Measurements from ENCODE around the gene RIPK4. TPM values are rescaled to one million over a fixed set of nuclear protein-coding genes. Genes with fewer than 3 reads are reported as not detected.

RIPK4 gene
- total and polyA plus RNA-seq, 3 experiments from 2014 or later: 0.18 TPM; not detected in 2

DNA sequence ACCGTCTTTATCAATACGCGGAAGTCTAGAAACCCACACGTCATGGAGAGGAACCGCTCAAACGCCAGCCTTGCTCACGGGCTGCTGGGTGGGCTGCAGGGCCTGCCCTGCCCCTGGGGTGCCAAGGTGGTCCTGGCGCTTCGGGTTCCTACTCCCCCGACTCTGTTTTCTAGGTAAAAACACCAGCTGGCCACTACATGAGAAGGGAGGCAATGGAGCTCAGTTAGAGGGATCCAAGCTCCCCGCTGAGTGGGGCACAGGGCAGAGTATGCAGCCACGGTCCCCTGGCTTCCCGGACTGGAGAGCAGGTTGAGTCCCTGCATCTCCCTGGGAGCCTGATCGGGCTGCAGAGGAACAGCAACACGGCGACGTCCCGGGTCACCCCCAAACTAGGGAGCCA is 41.2 kb upstream of the RIPK4 start:
- H3K4me3 ChIP-seq (ENCODE audit: low read length): no peak overlapping the region
- H3K4me1 ChIP-seq (ENCODE audit: insufficient read depth, low read length): no peaks in the 10 kb centered on the region
- Mint-ChIP-seq H3K4me1 (peaks cover 0 to 7% (median 2%) of the 10 kb centered on the region in 3 donors), H3K9me3 (peaks cover 0 to 3% (median 0%) of the 10 kb centered on the region in 5 donors), H3K27me3 (no peaks in the 10 kb centered on the region), H3K27ac (no peak overlapping the region), H3K4me3 (no peak overlapping the region), H3K36me3 (peaks cover 7 to 65% (median 16%) of the 10 kb centered on the region in 3 donors)
- H3K27me3 ChIP-seq (ENCODE audit: insufficient read depth, low read length, poor library complexity, severe bottlenecking): no peaks in the 10 kb centered on the region
- POLR2A ChIA-PET: no interaction called here
- peaks cover 6% of the 10 kb centered on the region for H3K36me3 ChIP-seq (ENCODE audit: insufficient read depth, low read length)
- no peak overlapping the region for H3K27ac ChIP-seq (ENCODE audit: low read depth, low read length)
- no peak for DNase-seq
- CTCF ChIA-PET: interaction anchor here (1.3 kb wide), 1 partner anchor 309 kb away, joined by 3 read pairs; no protein-coding TSS in a partner anchor
- no peaks in the 10 kb centered on the region for H3K9me3 ChIP-seq (ENCODE audit: low read length)

DNA sequence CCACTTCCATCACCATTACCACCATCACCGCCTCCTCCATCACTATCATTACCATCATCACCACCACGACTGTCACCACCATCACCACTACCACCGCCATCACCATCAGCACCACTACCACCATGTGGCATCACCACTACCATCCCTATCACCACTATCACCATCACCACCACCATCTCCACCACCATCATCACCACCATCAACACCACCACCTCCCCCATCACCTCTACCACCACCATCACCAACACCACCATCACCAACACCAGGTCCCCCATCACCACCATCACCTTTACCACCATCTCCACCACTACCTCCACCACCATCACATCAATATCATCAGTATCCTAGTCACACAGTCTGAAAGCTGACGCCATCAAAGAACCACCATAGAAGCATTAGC is 39.9 kb upstream of the RIPK4 start:
- Mint-ChIP-seq H3K4me1 (peaks cover 0 to 7% (median 2%) of the 10 kb centered on the region in 3 donors), H3K9me3 (peaks cover 0 to 3% (median 0%) of the 10 kb centered on the region in 5 donors), H3K36me3 (peaks cover 7 to 65% (median 23%) of the 10 kb centered on the region in 3 donors), H3K27ac (peak overlapping the region in 2 of 8 donors; percentile 13 to 45), H3K27me3 (no peaks in the 10 kb centered on the region), H3K4me3 (no peak overlapping the region)
- no peak for DNase-seq
- H3K9me3 ChIP-seq (ENCODE audit: low read length): no peaks in the 10 kb centered on the region
- H3K27me3 ChIP-seq (ENCODE audit: insufficient read depth, low read length, poor library complexity, severe bottlenecking): no peaks in the 10 kb centered on the region
- ChIA-PET CTCF (interaction anchor here (1.3 kb wide), 1 partner anchor 311 kb away, joined by 3 read pairs; no protein-coding TSS in a partner anchor), POLR2A (no interaction called here)
- no peaks in the 10 kb centered on the region for H3K4me1 ChIP-seq (ENCODE audit: insufficient read depth, low read length)
- no peak overlapping the region for H3K27ac ChIP-seq (ENCODE audit: low read depth, low read length)
- H3K4me3 ChIP-seq (ENCODE audit: low read length): no peak overlapping the region
- H3K36me3 ChIP-seq (ENCODE audit: insufficient read depth, low read length): peaks cover 6% of the 10 kb centered on the region

DNA sequence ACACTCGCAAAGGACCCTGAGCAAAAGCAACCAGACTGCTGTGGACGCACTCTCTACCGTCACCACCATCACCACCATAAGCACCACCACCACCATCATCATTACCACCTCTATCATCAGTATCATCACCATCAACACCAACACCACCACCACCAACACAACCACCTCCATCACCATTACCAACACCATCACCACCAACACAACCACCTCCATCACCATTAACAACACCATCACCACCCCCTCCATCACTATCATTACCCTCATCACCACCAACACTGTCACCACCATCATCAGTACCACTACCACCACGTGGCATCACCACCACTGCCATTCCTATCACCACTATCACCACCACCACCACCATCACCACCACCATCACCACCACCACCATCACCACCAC is 38.8 kb upstream of the RIPK4 start:
- DNase-seq: no peak
- ChIA-PET CTCF (no interaction called here), POLR2A (no interaction called here)
- Histone ChIP-seq H3K27ac (ENCODE audit: low read depth, low read length) (no peak overlapping the region), H3K27me3 (ENCODE audit: insufficient read depth, low read length, poor library complexity, severe bottlenecking) (no peaks in the 10 kb centered on the region), H3K4me3 (ENCODE audit: low read length) (no peak overlapping the region), H3K4me1 (ENCODE audit: insufficient read depth, low read length) (no peaks in the 10 kb centered on the region), H3K36me3 (ENCODE audit: insufficient read depth, low read length) (peaks cover 10% of the 10 kb centered on the region), H3K9me3 (ENCODE audit: low read length) (no peaks in the 10 kb centered on the region)
- Mint-ChIP-seq H3K27ac (peak overlapping the region in 1 of 8 donors; percentile 64), H3K4me1 (peaks cover 0 to 7% (median 2%) of the 10 kb centered on the region in 3 donors), H3K36me3 (peaks cover 7 to 71% (median 21%) of the 10 kb centered on the region in 3 donors), H3K4me3 (no peak overlapping the region), H3K27me3 (no peaks in the 10 kb centered on the region), H3K9me3 (peaks cover 0 to 3% (median 0%) of the 10 kb centered on the region in 5 donors)

DNA sequence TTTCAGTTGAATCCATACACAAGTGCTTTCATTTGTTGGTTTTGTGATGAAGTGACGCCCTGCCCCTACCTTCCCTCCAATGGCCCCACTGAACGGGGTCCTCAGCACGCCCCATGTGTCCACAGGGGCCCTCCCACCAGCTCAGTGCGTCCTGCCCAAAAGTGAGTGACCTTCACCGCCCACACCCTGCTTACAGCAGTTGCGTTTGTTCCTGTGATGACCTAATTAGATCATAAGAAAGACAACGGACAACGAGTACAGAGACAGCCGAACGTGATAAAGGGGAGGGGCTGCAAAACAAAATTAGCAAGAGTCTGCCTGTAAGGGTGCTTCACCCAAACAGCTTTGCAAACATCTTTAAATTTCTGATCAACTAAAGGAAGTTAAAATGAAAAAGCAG is 38.2 kb upstream of the RIPK4 start:
- POLR2A ChIA-PET: no interaction called here
- CTCF ChIA-PET: no interaction called here
- peaks cover 7 to 71% (median 22%) of the 10 kb centered on the region in 3 donors for H3K36me3 Mint-ChIP-seq
- Histone ChIP-seq H3K4me1 (ENCODE audit: insufficient read depth, low read length) (no peaks in the 10 kb centered on the region), H3K27ac (ENCODE audit: low read depth, low read length) (no peak overlapping the region), H3K27me3 (ENCODE audit: insufficient read depth, low read length, poor library complexity, severe bottlenecking) (no peaks in the 10 kb centered on the region), H3K9me3 (ENCODE audit: low read length) (no peaks in the 10 kb centered on the region), H3K36me3 (ENCODE audit: insufficient read depth, low read length) (peaks cover 5% of the 10 kb centered on the region), H3K4me3 (ENCODE audit: low read length) (no peak overlapping the region)
- no peaks in the 10 kb centered on the region for H3K27me3 Mint-ChIP-seq
- no peak overlapping the region for H3K4me3 Mint-ChIP-seq
- peaks cover 0 to 3% (median 0%) of the 10 kb centered on the region in 5 donors for H3K9me3 Mint-ChIP-seq
- H3K4me1 Mint-ChIP-seq: peaks cover 0 to 7% (median 2%) of the 10 kb centered on the region in 3 donors
- H3K27ac Mint-ChIP-seq: peak overlapping the region in 1 of 8 donors; percentile 21
- DNase-seq: no peak

DNA sequence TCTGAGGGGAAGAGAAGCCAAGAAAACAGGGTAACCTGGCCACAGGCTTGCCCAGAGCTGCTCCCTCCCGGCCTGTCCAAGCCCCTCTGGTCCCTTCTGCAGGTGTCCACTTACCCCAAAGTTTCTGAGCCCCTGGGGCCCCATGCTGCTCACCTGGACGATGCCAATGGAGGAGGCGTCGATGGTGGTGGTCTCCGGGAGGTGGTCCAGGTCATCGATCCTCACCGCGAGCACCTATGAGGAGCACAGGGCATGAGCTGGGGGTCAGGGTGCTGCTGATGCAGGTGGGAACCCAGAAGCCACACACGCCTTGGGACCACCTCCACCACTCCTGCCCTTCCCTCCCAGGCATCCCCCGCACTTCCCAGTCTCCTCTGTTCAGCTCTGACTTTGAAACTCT is 37.5 kb upstream of the RIPK4 start:
- ChIA-PET CTCF (no interaction called here), POLR2A (no interaction called here)
- Mint-ChIP-seq H3K27me3 (no peaks in the 10 kb centered on the region), H3K27ac (peak overlapping the region in 1 of 8 donors; percentile 14), H3K4me3 (no peak overlapping the region), H3K4me1 (peaks cover 0 to 7% (median 2%) of the 10 kb centered on the region in 3 donors), H3K9me3 (peaks cover 0 to 3% (median 0%) of the 10 kb centered on the region in 5 donors), H3K36me3 (peaks cover 7 to 73% (median 20%) of the 10 kb centered on the region in 3 donors)
- H3K27me3 ChIP-seq (ENCODE audit: insufficient read depth, low read length, poor library complexity, severe bottlenecking): no peaks in the 10 kb centered on the region
- DNase-seq: no peak
- no peaks in the 10 kb centered on the region for H3K9me3 ChIP-seq (ENCODE audit: low read length)
- H3K36me3 ChIP-seq (ENCODE audit: insufficient read depth, low read length): peaks cover 5% of the 10 kb centered on the region
- H3K4me3 ChIP-seq (ENCODE audit: low read length): no peak overlapping the region
- H3K27ac ChIP-seq (ENCODE audit: low read depth, low read length): no peak overlapping the region
- H3K4me1 ChIP-seq (ENCODE audit: insufficient read depth, low read length): no peaks in the 10 kb centered on the region

DNA sequence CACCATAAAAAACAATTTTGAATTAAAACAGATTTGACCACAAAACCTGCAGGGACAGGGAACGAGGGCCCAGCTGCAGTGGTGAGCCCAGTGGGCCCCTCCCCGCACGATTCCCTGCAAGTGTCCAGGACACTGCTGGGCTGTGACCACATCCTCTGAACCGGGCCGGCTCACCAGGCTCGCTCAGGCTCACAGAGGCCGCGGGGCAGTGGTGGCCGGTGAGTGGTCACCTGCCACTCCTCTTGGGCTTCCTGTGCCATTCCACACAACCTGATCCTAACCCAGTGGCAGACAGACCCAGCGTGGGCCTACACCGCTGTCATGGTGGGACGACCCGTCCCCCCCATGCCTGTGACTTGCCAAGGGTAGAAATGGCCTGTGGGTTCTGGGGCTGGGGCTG is 36.5 kb upstream of the RIPK4 start:
- Mint-ChIP-seq H3K27me3 (no peaks in the 10 kb centered on the region), H3K27ac (no peak overlapping the region), H3K4me3 (no peak overlapping the region), H3K36me3 (peaks cover 7 to 75% (median 21%) of the 10 kb centered on the region in 3 donors), H3K4me1 (peaks cover 0 to 7% (median 2%) of the 10 kb centered on the region in 3 donors), H3K9me3 (peaks cover 0 to 3% (median 0%) of the 10 kb centered on the region in 5 donors)
- peaks cover 5% of the 10 kb centered on the region for H3K36me3 ChIP-seq (ENCODE audit: insufficient read depth, low read length)
- H3K4me1 ChIP-seq (ENCODE audit: insufficient read depth, low read length): no peaks in the 10 kb centered on the region
- no peaks in the 10 kb centered on the region for H3K27me3 ChIP-seq (ENCODE audit: insufficient read depth, low read length, poor library complexity, severe bottlenecking)
- no peak overlapping the region for H3K27ac ChIP-seq (ENCODE audit: low read depth, low read length)
- DNase-seq: no peak
- no peaks in the 10 kb centered on the region for H3K9me3 ChIP-seq (ENCODE audit: low read length)
- ChIA-PET CTCF (no interaction called here), POLR2A (no interaction called here)
- H3K4me3 ChIP-seq (ENCODE audit: low read length): no peak overlapping the region

DNA sequence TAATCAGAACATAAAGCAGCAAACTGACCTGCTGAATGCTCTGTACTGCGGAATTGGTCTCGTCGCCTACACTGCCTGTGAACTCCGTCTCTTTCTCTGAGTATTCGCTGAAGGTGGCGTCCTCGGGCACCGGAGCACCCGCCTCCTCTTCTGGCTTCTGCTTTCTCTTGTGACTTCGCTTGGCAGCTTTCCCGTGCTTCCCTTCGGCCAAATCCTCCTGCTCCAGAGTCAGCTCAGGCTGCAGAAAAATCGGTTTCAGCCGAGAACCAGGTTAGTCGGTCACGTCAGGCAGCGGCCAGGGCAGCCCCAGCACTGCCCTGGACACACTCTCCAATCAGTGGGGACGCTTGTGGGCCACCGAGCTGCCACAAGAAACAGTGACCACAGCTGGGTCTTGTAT is 35.8 kb upstream of the RIPK4 start:
- no peak for DNase-seq
- Histone ChIP-seq H3K4me1 (ENCODE audit: insufficient read depth, low read length) (no peaks in the 10 kb centered on the region), H3K27me3 (ENCODE audit: insufficient read depth, low read length, poor library complexity, severe bottlenecking) (no peaks in the 10 kb centered on the region), H3K4me3 (ENCODE audit: low read length) (no peak overlapping the region), H3K9me3 (ENCODE audit: low read length) (no peaks in the 10 kb centered on the region), H3K36me3 (ENCODE audit: insufficient read depth, low read length) (peaks cover 5% of the 10 kb centered on the region), H3K27ac (ENCODE audit: low read depth, low read length) (no peak overlapping the region)
- ChIA-PET POLR2A (no interaction called here), CTCF (no interaction called here)
- H3K9me3 Mint-ChIP-seq: peaks cover 0 to 3% (median 0%) of the 10 kb centered on the region in 5 donors
- H3K27ac Mint-ChIP-seq: peak overlapping the region in 1 of 8 donors; percentile 14
- peaks cover 5 to 75% (median 22%) of the 10 kb centered on the region in 3 donors for H3K36me3 Mint-ChIP-seq
- H3K4me3 Mint-ChIP-seq: no peak overlapping the region
- no peaks in the 10 kb centered on the region for H3K27me3 Mint-ChIP-seq
- peaks cover 0 to 7% (median 2%) of the 10 kb centered on the region in 3 donors for H3K4me1 Mint-ChIP-seq

DNA sequence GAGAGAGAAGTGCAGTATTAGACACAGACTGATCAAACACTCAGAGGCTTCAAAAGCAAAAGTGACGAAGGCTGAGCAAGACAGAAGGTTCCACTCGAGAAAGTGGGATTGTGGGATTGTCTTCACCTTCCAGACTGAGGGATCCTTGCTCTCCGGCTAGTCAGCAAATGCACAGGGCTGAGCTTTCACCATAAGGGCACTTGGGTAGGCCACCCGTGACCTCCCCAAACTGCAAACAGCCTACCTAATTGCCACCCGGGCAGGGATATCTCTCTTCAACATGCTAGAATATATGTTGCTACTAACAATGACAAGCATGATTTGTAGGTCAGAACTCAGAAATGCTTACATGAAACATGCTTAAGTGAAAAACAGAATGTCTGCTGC is 35.3 kb upstream of the RIPK4 start:
- no peak overlapping the region for H3K4me3 ChIP-seq (ENCODE audit: low read length)
- ChIA-PET CTCF (no interaction called here), POLR2A (no interaction called here)
- Mint-ChIP-seq H3K36me3 (peaks cover 0 to 72% (median 19%) of the 10 kb centered on the region in 3 donors), H3K27me3 (no peaks in the 10 kb centered on the region), H3K4me3 (no peak overlapping the region), H3K27ac (no peak overlapping the region), H3K4me1 (peaks cover 0 to 7% (median 2%) of the 10 kb centered on the region in 3 donors), H3K9me3 (peaks cover 0 to 3% (median 0%) of the 10 kb centered on the region in 5 donors)
- DNase-seq: no peak
- H3K27me3 ChIP-seq (ENCODE audit: insufficient read depth, low read length, poor library complexity, severe bottlenecking): no peaks in the 10 kb centered on the region
- peaks cover 5% of the 10 kb centered on the region for H3K36me3 ChIP-seq (ENCODE audit: insufficient read depth, low read length)
- no peaks in the 10 kb centered on the region for H3K4me1 ChIP-seq (ENCODE audit: insufficient read depth, low read length)
- no peak overlapping the region for H3K27ac ChIP-seq (ENCODE audit: low read depth, low read length)
- no peaks in the 10 kb centered on the region for H3K9me3 ChIP-seq (ENCODE audit: low read length)

Data from CD8-positive, alpha-beta memory T cell (primary cell).